ENCODE measurements around the gene KCND1.
"Not testable (repeated sequence)": the region's sequence is repeated elsewhere in the genome, so short reads cannot be mapped to it uniquely, and the experiment has no call there.

- TF ChIP-seq, protein P1, sequence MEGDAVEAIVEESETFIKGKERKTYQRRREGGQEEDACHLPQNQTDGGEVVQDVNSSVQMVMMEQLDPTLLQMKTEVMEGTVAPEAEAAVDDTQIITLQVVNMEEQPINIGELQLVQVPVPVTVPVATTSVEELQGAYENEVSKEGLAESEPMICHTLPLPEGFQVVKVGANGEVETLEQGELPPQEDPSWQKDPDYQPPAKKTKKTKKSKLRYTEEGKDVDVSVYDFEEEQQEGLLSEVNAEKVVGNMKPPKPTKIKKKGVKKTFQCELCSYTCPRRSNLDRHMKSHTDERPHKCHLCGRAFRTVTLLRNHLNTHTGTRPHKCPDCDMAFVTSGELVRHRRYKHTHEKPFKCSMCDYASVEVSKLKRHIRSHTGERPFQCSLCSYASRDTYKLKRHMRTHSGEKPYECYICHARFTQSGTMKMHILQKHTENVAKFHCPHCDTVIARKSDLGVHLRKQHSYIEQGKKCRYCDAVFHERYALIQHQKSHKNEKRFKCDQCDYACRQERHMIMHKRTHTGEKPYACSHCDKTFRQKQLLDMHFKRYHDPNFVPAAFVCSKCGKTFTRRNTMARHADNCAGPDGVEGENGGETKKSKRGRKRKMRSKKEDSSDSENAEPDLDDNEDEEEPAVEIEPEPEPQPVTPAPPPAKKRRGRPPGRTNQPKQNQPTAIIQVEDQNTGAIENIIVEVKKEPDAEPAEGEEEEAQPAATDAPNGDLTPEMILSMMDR (IDR thresholded peaks at IDR 0.05) = not testable (repeated sequence)
- not testable (repeated sequence) for TF ChIP-seq POLR2AphosphoS5, POLR2A, EP300 (IDR thresholded peaks at IDR 0.05)
Measured at GRCh38 chrX:48980341-48980740, 8.7 kb upstream of the KCND1 start.
